HK-2 (cell line): ENCODE measurements around the gene CDX4.
"Not testable (repeated sequence)": the region's sequence is repeated elsewhere in the genome, so short reads cannot be mapped to it uniquely, and the experiment has no call there.

ENCODE experiments used
- DNase-seq: peaks from one replicate; pipeline ENCODE4 v3.0.0-alpha.2; 2018; ENCODE audit not compliant: unreplicated experiment

CDX4 gene

DNA sequence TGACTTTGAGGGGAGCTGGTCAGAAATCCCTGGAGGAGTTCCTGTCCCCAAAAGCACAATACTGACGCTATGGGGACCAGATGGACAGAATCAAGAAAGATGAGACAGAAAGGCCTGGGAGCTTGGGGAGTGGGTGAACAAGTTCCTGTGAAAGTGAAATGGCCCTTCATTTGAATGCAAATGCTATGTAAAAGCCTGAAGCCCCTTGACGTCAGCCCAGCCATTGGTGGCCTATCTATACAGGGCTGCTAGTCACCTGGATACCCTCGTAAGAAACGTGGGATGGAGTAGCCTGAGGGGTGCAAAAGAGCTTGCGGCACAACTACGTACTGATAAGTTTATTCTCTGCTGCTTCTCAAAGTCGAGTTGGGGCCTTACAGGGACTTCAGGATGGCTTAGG lies at the start of gene CDX4:
Gene CDX4 (plus strand): TSS at position 223 of the 400 bp plus-strand sequence. CDS start 201 bp downstream, outside the sequence.
- no peak for DNase-seq

GRCh38 chrX:73398185-73398914 lies 48.5 kb upstream of the CDX4 start:
- DNase-seq: no peak

GRCh38 chrX:73400136-73400748 lies 46.6 kb upstream of the CDX4 start:
- DNase-seq: no peak

GRCh38 chrX:73401591-73402266 lies 45.1 kb upstream of the CDX4 start:
- no peak for DNase-seq

DNA sequence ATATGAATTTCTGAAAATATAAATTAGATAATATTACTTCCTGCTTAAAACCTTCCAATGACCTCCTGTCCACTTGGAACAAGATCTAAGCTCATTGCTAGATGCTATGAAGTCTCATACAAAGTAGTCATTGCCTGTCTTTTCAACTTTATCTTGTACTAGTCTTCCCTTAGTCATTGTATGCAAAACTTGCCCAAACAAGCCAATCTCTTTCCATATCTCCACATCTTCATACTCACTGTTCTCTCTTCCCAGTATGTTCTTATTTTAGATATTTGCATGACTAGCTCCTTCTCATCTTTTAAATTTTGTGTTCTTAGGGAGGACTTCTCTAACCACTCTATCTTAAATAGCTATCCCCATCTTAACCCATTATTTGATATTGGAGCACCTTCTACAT lies 33.9 kb upstream of the CDX4 start:
- DNase-seq: no peak

DNA sequence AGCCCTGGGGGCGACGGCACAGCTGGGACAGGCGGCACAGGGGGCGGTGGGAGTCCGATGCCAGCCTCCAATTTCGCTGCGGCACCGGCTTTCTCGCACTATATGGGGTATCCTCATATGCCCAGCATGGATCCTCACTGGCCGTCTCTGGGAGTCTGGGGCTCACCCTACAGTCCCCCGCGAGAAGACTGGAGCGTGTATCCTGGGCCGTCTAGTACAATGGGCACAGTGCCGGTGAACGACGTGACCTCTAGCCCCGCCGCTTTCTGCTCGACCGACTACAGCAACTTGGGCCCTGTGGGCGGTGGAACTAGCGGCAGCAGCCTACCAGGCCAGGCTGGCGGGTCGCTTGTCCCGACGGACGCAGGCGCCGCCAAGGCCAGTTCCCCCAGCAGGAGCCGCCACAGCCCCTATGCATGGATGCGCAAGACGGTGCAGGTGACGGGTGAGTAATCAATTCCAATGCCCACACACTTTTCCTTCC lies 500 bp downstream of the CDX4 start:
- DNase-seq: no peak

DNA sequence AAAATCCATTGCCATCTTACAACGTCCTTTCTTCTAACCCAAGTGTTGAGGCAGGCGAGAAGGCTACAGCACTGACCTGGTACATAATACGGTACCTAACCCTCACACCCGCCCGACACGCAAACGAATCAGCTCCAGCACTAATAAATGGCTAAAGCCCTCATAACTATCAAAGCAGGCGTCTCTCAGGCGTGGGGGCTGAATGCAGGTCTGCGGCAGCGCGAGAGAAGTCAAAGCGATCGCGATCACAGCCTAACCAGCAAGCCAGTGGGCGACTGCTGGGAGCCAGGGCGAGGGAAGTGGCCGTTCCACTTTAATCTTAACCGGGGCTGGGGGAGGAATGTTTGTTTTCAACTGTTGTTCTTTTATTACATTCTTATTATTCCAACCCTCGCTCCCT lies 1.5 kb downstream of the CDX4 start:
- DNase-seq: no peak

- no peak for DNase-seq
Measured at GRCh38 chrX:73455171-73455570, 8.3 kb downstream of the CDX4 start.

DNA sequence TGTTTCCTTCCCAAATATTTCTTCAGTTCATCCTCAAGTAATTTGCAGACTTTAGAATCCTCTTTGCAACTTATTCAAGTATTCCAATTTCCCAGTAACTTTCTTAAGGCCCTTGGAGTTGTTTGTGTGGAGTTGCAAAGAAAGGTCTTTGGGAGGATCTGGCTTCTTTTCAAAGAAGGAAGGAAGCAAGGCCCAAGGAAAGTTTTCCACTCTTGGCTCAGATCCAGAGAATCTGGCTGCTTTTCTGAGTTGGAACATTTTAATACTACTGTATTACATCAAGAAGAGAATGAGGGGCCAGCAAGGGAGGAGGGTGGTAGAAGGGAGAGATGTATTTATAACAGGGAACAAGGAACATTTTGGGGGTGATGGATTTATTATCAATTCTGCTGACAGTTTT lies 10.5 kb downstream of the CDX4 start:
- DNase-seq: no peak

DNA sequence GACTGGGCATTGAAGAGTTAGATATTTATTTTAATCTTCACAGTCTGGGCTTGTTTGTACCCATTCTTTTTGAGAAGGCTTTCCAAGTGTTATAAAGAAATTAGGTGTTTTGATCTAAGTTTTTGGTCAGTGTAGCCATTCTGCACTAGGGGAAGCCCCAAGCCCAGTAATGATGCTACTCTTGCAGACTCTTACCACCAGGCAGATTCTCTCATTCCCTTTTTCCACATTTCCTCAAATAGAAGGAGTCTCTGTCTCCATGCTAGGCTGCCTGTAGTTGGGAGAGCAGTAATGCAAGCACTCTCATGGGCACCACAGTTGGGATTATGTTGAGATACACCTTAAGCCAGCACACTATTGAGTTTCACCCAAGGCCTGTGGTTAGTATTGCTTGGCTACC lies 21.5 kb downstream of the CDX4 start:
- no peak for DNase-seq

DNA sequence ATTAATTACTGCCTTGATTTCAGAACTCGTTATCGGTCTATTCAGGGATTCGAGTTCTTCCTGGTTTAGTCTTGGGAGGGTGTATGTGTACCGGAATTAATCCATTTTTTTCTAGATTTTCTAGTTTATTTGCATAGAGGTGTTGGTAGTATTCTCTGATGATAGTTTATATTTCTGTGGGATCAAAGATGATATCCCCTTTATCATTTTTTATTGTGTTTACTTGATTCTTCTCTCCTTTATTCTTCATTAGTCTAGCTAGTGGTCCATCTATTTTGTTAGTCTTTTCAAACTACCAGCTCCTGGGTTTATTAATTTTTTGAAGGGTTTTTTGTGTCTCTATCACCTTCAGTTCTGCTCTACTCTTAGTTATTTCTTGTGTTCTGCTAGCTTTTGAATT lies 32.1 kb downstream of the CDX4 start:
- no peak for DNase-seq

DNA sequence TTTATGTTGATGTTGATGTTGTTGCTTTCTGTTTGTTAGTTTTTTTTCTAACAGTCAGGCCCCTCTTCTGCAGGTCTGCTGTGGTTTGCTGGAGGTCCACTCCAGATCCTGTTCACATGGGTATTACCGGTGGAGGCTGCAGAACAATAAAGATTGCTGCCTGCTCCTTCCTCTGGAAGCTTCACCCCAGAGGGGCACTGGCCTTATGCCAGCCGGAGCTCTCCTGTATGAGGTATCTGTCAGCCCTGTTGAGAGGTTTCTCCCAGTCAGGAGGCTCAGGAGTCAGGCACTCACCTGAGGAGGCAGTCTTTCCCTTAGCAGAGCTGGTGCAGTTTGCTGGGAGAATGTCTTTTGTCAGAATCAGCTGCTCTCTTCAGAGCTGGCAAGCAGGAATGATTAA lies 34.7 kb downstream of the CDX4 start:
- no peak for DNase-seq

GRCh38 chrX:73490661-73491060 lies 43.8 kb downstream of the CDX4 start:
- no peak for DNase-seq

GRCh38 chrX:73492178-73492577 lies 45.3 kb downstream of the CDX4 start:
- not testable (repeated sequence) for DNase-seq
